ENCODE measurements around the gene MAGI3. TPM values are rescaled to one million over a fixed set of nuclear protein-coding genes. Genes with fewer than 3 reads are reported as not detected.

Gene MAGI3
- total and polyA plus RNA-seq, 12 donors: 3.3 to 17.6 (median 11.8) TPM

- Histone ChIP-seq H3K4me3 (no peak overlapping the region), H3K27ac (peak overlapping the region in 1 of 5 donors; percentile 5), H3K9me3 (replicated peaks in 1 of 3) (no peaks in the 10 kb centered on the region), H3K27me3 (no peaks in the 10 kb centered on the region), H3K4me1 (replicated peaks in 1 of 2) (peaks cover 6 to 13% of the 10 kb centered on the region in 2 donors), H3K36me3 (replicated peaks in 1 of 2) (no peaks in the 10 kb centered on the region)
- 27 to 40% (median 30%) methylated on average over 7 of the region's 7 CpGs for WGBS, 4 donors
- intact Hi-C loops (cut with DNase I): loop anchor here (5.0 to 10.0 kb wide), 2 partner anchors 533 to 535 kb away; no protein-coding TSS in a partner anchor
- TF ChIP-seq CTCF (IDR thresholded peaks at IDR 0.05): peak; percentile 48 to 83 (median 62)
- TF ChIP-seq POLR2A (IDR thresholded peaks at IDR 0.05): no peak
- peak; percentile 52 to 89 (median 78) for DNase-seq
These were observed 287.2 kb downstream of the MAGI3 start for GRCh38 chr1:113677250-113678158.

GRCh38 chr1:113678159-113678469, 287.8 kb downstream of the MAGI3 start:
- Histone ChIP-seq H3K9me3 (replicated peaks in 1 of 3) (no peaks in the 10 kb centered on the region), H3K27me3 (no peaks in the 10 kb centered on the region), H3K4me3 (no peak overlapping the region), H3K4me1 (replicated peaks in 1 of 2) (peaks cover 6 to 13% of the 10 kb centered on the region in 2 donors), H3K36me3 (replicated peaks in 1 of 2) (no peaks in the 10 kb centered on the region), H3K27ac (no peak overlapping the region)
- intact Hi-C loops (cut with DNase I): loop anchor here (5.0 to 10.0 kb wide), 2 partner anchors 533 to 536 kb away; no protein-coding TSS in a partner anchor
- no peak for TF ChIP-seq CTCF (IDR thresholded peaks at IDR 0.05)
- TF ChIP-seq POLR2A (IDR thresholded peaks at IDR 0.05): no peak
- DNase-seq: no peak

GRCh38 chr1:113681596-113682337, 291.5 kb downstream of the MAGI3 start:
- TF ChIP-seq POLR2A (IDR thresholded peaks at IDR 0.05) (no peak), CTCF (IDR thresholded peaks at IDR 0.05) (no peak)
- intact Hi-C loops (cut with DNase I): no loop called here
- Histone ChIP-seq H3K4me1 (replicated peaks in 1 of 2) (peaks cover 6 to 19% of the 10 kb centered on the region in 2 donors), H3K36me3 (replicated peaks in 1 of 2) (no peaks in the 10 kb centered on the region), H3K4me3 (no peak overlapping the region), H3K27ac (no peak overlapping the region), H3K9me3 (replicated peaks in 1 of 3) (no peaks in the 10 kb centered on the region), H3K27me3 (no peaks in the 10 kb centered on the region)
- 94 to 99% (median 95%) methylated on average over 7 of the region's 7 CpGs for WGBS, 4 donors
- DNase-seq: no peak

GRCh38 chr1:113683384-113684152, 293.3 kb downstream of the MAGI3 start:
- no peaks in the 10 kb centered on the region for H3K9me3 ChIP-seq (replicated peaks in 1 of 3)
- 67 to 70% (median 68%) methylated on average over 8 of the region's 8 CpGs for WGBS, 4 donors
- no peaks in the 10 kb centered on the region for H3K36me3 ChIP-seq (replicated peaks in 1 of 2)
- TF ChIP-seq CTCF (IDR thresholded peaks at IDR 0.05) (no peak), POLR2A (IDR thresholded peaks at IDR 0.05) (no peak)
- H3K27ac ChIP-seq: peak overlapping the region in 1 of 5 donors; percentile 43
- DNase-seq: no peak
- no peak overlapping the region for H3K4me3 ChIP-seq
- intact Hi-C loops (cut with DNase I): no loop called here
- H3K4me1 ChIP-seq (replicated peaks in 1 of 2): peaks cover 0 to 5% of the 10 kb centered on the region in 2 donors
- H3K27me3 ChIP-seq: no peaks in the 10 kb centered on the region

All from adrenal gland (tissue), 12 donors.